ENCODE data around the gene COL4A1. TPM values are rescaled to one million over a fixed set of nuclear protein-coding genes. Genes with fewer than 3 reads are reported as not detected.

COL4A1 gene
- total and polyA plus RNA-seq, 4 donors = 162 to 377 (median 214) TPM

- H3K36me3 ChIP-seq (ENCODE audit: control insufficient read depth, insufficient read depth, low read length) = no peaks in the 10 kb centered on the region
- H3K4me1 ChIP-seq (ENCODE audit: control insufficient read depth, insufficient read depth, low read length) = peaks cover 41% of the 10 kb centered on the region
- 82% methylated on average over 4 of the region's 12 CpGs for WGBS (ENCODE audit: insufficient coverage)
- DNase-seq (ENCODE audit: low read depth in 4 of 6, low spot score in 6 of 6) = no peak
- no peak overlapping the region for H3K27ac ChIP-seq (ENCODE audit: low read depth, low read length)
- no peak overlapping the region for H3K4me3 ChIP-seq (ENCODE audit: low read depth, low read length)
- H3K27me3 ChIP-seq (ENCODE audit: control insufficient read depth, insufficient read depth, low read length) = no peaks in the 10 kb centered on the region
- H3K9me3 ChIP-seq (ENCODE audit: control insufficient read depth, insufficient read depth, low read length) = no peaks in the 10 kb centered on the region
Measured at GRCh38 chr13:110264685-110265275, 42.2 kb downstream of the COL4A1 start.

- H3K36me3 ChIP-seq (ENCODE audit: control insufficient read depth, insufficient read depth, low read length) = no peaks in the 10 kb centered on the region
- 80% methylated on average over 2 of the region's 5 CpGs for WGBS (ENCODE audit: insufficient coverage)
- DNase-seq (ENCODE audit: low read depth in 4 of 6, low spot score in 6 of 6) = no peak
- H3K4me1 ChIP-seq (ENCODE audit: control insufficient read depth, insufficient read depth, low read length) = peaks cover 41% of the 10 kb centered on the region
- H3K27ac ChIP-seq (ENCODE audit: low read depth, low read length) = no peak overlapping the region
- H3K9me3 ChIP-seq (ENCODE audit: control insufficient read depth, insufficient read depth, low read length) = no peaks in the 10 kb centered on the region
- H3K4me3 ChIP-seq (ENCODE audit: low read depth, low read length) = no peak overlapping the region
- H3K27me3 ChIP-seq (ENCODE audit: control insufficient read depth, insufficient read depth, low read length) = no peaks in the 10 kb centered on the region
Measured at GRCh38 chr13:110263888-110264287, 43.1 kb downstream of the COL4A1 start.

- Histone ChIP-seq H3K9me3 (ENCODE audit: control insufficient read depth, insufficient read depth, low read length) (no peaks in the 10 kb centered on the region), H3K27me3 (ENCODE audit: control insufficient read depth, insufficient read depth, low read length) (no peaks in the 10 kb centered on the region), H3K36me3 (ENCODE audit: control insufficient read depth, insufficient read depth, low read length) (no peaks in the 10 kb centered on the region), H3K4me1 (ENCODE audit: control insufficient read depth, insufficient read depth, low read length) (peaks cover 37% of the 10 kb centered on the region), H3K27ac (ENCODE audit: low read depth, low read length) (no peak overlapping the region), H3K4me3 (ENCODE audit: low read depth, low read length) (no peak overlapping the region)
- DNase-seq (ENCODE audit: low read depth in 4 of 6, low spot score in 6 of 6) = no peak
- 100% methylated on average over 2 of the region's 5 CpGs for WGBS (ENCODE audit: insufficient coverage)
Measured at GRCh38 chr13:110263404-110263803, 43.6 kb downstream of the COL4A1 start.

GRCh38 chr13:110262508-110263291 lies 44.3 kb downstream of the COL4A1 start:
- Histone ChIP-seq H3K4me1 (ENCODE audit: control insufficient read depth, insufficient read depth, low read length) (peaks cover 32% of the 10 kb centered on the region), H3K9me3 (ENCODE audit: control insufficient read depth, insufficient read depth, low read length) (no peaks in the 10 kb centered on the region), H3K27ac (ENCODE audit: low read depth, low read length) (peak overlapping the region; percentile 54), H3K27me3 (ENCODE audit: control insufficient read depth, insufficient read depth, low read length) (no peaks in the 10 kb centered on the region), H3K36me3 (ENCODE audit: control insufficient read depth, insufficient read depth, low read length) (no peaks in the 10 kb centered on the region), H3K4me3 (ENCODE audit: low read depth, low read length) (no peak overlapping the region)
- WGBS (ENCODE audit: insufficient coverage) = 74% methylated on average over 11 of the region's 11 CpGs
- no peak for DNase-seq (ENCODE audit: low read depth in 4 of 6, low spot score in 6 of 6)

GRCh38 chr13:110262082-110262436 lies 44.9 kb downstream of the COL4A1 start:
- 84% methylated on average over 10 of the region's 11 CpGs for WGBS (ENCODE audit: insufficient coverage)
- Histone ChIP-seq H3K4me1 (ENCODE audit: control insufficient read depth, insufficient read depth, low read length) (peaks cover 30% of the 10 kb centered on the region), H3K36me3 (ENCODE audit: control insufficient read depth, insufficient read depth, low read length) (no peaks in the 10 kb centered on the region), H3K9me3 (ENCODE audit: control insufficient read depth, insufficient read depth, low read length) (no peaks in the 10 kb centered on the region), H3K4me3 (ENCODE audit: low read depth, low read length) (no peak overlapping the region), H3K27ac (ENCODE audit: low read depth, low read length) (peak overlapping the region; percentile 54), H3K27me3 (ENCODE audit: control insufficient read depth, insufficient read depth, low read length) (no peaks in the 10 kb centered on the region)
- no peak for DNase-seq (ENCODE audit: low read depth in 4 of 6, low spot score in 6 of 6)

- DNase-seq (ENCODE audit: low read depth in 4 of 6, low spot score in 6 of 6) = no peak
- H3K4me1 ChIP-seq (ENCODE audit: control insufficient read depth, insufficient read depth, low read length) = peaks cover 26% of the 10 kb centered on the region
- no peaks in the 10 kb centered on the region for H3K27me3 ChIP-seq (ENCODE audit: control insufficient read depth, insufficient read depth, low read length)
- H3K4me3 ChIP-seq (ENCODE audit: low read depth, low read length) = no peak overlapping the region
- H3K27ac ChIP-seq (ENCODE audit: low read depth, low read length) = peak overlapping the region; percentile 54
- H3K36me3 ChIP-seq (ENCODE audit: control insufficient read depth, insufficient read depth, low read length) = no peaks in the 10 kb centered on the region
- WGBS (ENCODE audit: insufficient coverage) = 88% methylated on average over 16 of the region's 19 CpGs
- no peaks in the 10 kb centered on the region for H3K9me3 ChIP-seq (ENCODE audit: control insufficient read depth, insufficient read depth, low read length)
Measured at GRCh38 chr13:110261166-110262081, 45.5 kb downstream of the COL4A1 start.

- no peak for DNase-seq (ENCODE audit: low read depth in 4 of 6, low spot score in 6 of 6)
- Histone ChIP-seq H3K9me3 (ENCODE audit: control insufficient read depth, insufficient read depth, low read length) (no peaks in the 10 kb centered on the region), H3K4me1 (ENCODE audit: control insufficient read depth, insufficient read depth, low read length) (peaks cover 14% of the 10 kb centered on the region), H3K4me3 (ENCODE audit: low read depth, low read length) (no peak overlapping the region), H3K27ac (ENCODE audit: low read depth, low read length) (no peak overlapping the region), H3K27me3 (ENCODE audit: control insufficient read depth, insufficient read depth, low read length) (no peaks in the 10 kb centered on the region), H3K36me3 (ENCODE audit: control insufficient read depth, insufficient read depth, low read length) (no peaks in the 10 kb centered on the region)
- WGBS (ENCODE audit: insufficient coverage) = 93% methylated on average over 3 of the region's 6 CpGs
Measured at GRCh38 chr13:110259651-110260050, 47.3 kb downstream of the COL4A1 start.

- H3K27me3 ChIP-seq (ENCODE audit: control insufficient read depth, insufficient read depth, low read length) = no peaks in the 10 kb centered on the region
- 96% methylated on average over 9 of the region's 12 CpGs for WGBS (ENCODE audit: insufficient coverage)
- H3K4me1 ChIP-seq (ENCODE audit: control insufficient read depth, insufficient read depth, low read length) = peaks cover 14% of the 10 kb centered on the region
Measured at GRCh38 chr13:110258876-110259631, 47.9 kb downstream of the COL4A1 start.

GRCh38 chr13:110257408-110257807 lies 49.5 kb downstream of the COL4A1 start:
- no CpG with 5 or more reads among the region's 3 CpGs for WGBS (ENCODE audit: insufficient coverage)
- DNase-seq (ENCODE audit: low read depth in 4 of 6, low spot score in 6 of 6) = no peak
- no peaks in the 10 kb centered on the region for H3K9me3 ChIP-seq (ENCODE audit: control insufficient read depth, insufficient read depth, low read length)
- peaks cover 9% of the 10 kb centered on the region for H3K4me1 ChIP-seq (ENCODE audit: control insufficient read depth, insufficient read depth, low read length)
- H3K27me3 ChIP-seq (ENCODE audit: control insufficient read depth, insufficient read depth, low read length) = no peaks in the 10 kb centered on the region
- H3K4me3 ChIP-seq (ENCODE audit: low read depth, low read length) = no peak overlapping the region
- no peak overlapping the region for H3K27ac ChIP-seq (ENCODE audit: low read depth, low read length)
- no peaks in the 10 kb centered on the region for H3K36me3 ChIP-seq (ENCODE audit: control insufficient read depth, insufficient read depth, low read length)

More at GRCh38 chr13:110258876-110259631, 47.9 kb downstream of the COL4A1 start:
- DNase-seq (ENCODE audit: low read depth in 4 of 6, low spot score in 6 of 6) = no peak
- Histone ChIP-seq H3K4me3 (ENCODE audit: low read depth, low read length) (no peak overlapping the region), H3K9me3 (ENCODE audit: control insufficient read depth, insufficient read depth, low read length) (no peaks in the 10 kb centered on the region), H3K36me3 (ENCODE audit: control insufficient read depth, insufficient read depth, low read length) (no peaks in the 10 kb centered on the region), H3K27ac (ENCODE audit: low read depth, low read length) (no peak overlapping the region)
